Middle frontal gyrus (tissue), 1 donor: ENCODE data around the gene SGMS1.
A peak's percentile ranks its signal among the peaks of the same experiment; 100 is the strongest.
"Not testable (repeated sequence)": the region's sequence is repeated elsewhere in the genome, so short reads cannot be mapped to it uniquely, and the experiment has no call there.

Experiments
- DNase-seq: peaks from one replicate; pipeline ENCODE4 v3.0.0-alpha.2; 2015; ENCODE audit warnings: low spot score; ENCODE audit errors: extremely low spot score

Gene SGMS1

DNA sequence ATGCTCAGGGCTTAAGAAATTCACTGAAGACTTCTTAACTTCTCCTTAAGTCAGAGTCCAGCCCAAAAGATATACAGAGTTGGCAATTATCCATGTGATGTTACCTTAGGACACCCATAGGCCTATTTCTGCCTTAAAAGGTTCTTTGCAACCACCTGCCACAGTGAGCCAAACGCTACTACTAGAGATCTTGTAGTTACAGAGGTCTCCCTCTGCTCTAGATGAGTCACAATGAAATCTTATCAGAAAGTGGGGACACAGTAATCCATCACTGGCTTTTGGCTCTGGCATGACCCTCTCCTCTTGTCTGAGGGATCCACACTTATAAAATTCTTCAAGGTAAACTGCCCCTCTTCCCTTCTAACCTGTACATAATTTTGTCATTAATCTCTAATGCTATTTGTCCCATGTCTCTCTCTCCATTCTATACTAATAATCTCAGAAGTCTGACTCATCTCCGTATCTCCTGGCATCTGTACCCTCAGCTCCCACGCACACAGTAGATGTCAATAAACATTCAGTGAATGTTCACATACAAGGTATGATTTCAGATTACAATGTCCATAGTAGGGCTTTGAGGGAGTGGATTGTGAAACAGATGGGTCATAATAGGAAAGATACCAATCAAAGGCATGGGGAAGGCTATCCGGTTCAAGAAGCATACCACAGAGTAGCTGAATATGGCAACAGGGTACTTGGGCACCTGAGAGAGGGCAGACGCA is 112.1 kb downstream of the SGMS1 start:
- no peak for DNase-seq

DNA sequence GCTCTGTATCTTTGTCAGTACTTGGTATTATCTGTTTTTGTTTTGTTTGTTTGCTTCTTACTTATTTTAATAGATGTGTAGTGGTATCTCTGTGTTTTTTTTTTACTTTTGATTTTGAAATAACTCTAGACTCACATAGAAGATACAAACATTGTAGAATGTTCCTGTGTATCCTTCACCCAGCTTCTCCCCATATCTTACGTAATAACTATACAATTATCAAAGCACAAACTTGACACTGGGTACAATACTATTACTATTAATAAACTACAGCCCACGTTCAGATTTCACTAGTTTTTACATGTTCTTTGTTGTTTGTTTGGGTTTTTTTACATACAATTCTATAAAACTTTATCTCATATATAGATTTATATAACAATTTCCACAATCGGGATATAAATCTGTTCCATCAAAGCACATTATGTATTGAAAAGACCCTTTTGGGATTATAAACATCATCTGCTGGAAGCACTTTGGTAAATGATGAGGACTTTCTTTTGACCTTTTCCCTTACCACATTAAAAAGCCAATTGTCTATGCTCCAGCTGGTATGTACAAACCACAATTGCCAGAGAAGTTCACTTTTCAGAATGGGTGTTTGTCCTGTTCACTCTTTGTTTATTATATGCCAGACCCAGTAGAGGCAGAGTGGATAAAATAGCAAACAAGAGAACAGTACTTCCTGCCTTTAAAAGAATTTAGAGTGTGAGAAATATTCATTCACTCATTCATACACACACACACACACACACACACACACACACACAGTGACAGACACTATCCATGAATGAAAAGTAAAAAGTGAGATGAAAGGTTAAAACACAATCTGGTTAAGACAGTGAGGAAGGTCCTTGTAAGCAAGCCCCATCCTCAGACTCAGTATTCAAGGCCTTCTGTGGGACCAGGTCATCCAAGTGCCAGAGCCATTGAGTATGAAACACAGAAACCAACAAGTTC is 113.0 kb downstream of the SGMS1 start:
- no peak for DNase-seq

DNA sequence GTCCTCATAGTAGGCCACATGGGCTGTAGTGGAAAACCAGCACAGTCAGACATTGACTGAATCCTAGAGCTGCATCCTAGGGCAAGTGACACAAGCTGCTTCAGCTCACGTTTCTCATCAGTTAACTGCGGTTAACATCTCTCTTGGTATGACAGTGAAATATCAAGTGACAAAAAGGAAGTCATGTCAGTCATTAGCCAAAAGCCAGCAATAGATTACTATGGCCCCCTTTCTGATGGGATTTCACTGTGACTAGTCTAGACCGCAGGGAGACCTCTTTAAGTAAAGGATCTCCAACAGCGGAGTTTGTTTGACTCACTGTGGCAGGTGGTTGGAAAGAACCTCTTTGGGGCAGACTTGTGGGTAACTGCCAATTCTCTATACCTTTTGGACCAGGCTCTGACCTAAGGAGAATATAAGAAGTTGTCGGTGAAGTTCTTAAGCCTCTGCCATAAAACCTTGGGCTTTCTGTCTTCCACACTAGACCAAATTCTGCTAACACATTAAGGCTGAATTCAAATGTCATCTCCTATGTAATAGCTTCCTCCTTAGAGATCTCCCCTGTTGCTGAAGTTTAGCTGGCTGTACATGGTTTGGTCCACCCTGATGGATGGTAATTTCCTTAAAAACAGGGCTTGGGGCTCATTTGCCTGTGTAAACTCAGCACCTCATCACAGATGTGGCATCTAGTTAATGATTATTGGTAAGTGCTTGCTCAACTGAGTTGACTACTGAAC is 115.3 kb downstream of the SGMS1 start:
- DNase-seq = no peak

GRCh38 chr10:50506861-50507573 is 116.7 kb downstream of the SGMS1 start:
- DNase-seq = peak; percentile 82

GRCh38 chr10:50504389-50504788 is 119.4 kb downstream of the SGMS1 start:
- DNase-seq = no peak

DNA sequence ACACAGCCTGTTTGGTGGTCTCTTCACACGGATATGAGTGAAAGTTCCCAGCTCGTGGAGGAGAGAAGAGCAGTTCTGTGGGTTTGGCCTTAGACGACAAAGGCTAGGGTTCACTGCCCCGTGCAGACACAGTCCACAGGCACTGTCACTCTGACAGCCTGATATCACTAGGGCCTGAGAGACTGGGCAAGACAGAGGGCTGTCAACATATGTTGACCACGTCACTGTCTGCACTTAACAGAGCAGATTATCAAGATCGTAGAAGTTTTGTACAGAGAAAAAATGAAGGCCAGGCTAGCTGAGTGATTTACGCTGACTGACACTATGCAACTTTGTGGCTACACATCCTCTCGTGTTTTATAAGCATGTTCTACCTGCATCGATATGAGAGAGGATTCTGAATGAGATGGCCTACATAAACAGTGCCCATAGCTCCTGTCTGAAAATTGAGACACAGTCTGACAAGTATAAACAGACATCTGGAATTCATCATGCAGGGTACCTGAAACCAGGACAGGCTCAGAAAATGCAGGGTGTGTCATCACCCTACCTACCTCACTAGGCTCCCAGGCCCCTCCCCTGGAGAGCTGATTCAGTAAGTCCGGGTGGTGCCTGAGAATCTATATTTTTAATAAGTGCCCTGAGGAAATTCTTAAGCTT is 120.0 kb downstream of the SGMS1 start:
- no peak for DNase-seq

- not testable (repeated sequence) for DNase-seq
Observed at GRCh38 chr10:50503156-50503555, 120.6 kb downstream of the SGMS1 start.

DNA sequence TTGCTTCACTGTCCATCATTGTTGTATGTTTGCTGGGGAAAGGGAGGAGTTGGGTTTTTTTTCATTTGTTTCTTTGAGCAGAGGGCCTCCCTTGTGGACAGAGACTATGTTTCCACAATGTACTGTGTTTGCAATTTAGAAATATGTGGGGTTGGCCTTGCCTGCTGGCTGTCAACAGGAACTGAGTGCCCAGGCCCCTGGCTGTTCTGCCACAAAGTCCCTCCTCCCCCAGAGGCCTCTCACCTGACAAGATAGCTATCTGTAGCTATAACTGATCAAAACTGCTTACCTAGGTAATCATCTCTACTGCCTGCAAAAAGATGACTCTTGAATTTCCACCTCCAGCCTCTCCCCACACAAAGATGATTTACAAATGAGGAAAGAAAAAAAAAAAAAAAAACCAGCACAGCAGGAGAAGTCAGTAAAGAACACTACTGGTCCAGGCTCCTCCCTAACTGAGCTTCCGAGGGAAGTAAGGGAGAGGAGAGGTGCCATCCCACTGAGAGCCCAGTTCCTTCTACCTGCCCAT is 121.8 kb downstream of the SGMS1 start:
- no peak for DNase-seq

GRCh38 chr10:50501478-50501877 is 122.3 kb downstream of the SGMS1 start:
- no peak for DNase-seq

DNA sequence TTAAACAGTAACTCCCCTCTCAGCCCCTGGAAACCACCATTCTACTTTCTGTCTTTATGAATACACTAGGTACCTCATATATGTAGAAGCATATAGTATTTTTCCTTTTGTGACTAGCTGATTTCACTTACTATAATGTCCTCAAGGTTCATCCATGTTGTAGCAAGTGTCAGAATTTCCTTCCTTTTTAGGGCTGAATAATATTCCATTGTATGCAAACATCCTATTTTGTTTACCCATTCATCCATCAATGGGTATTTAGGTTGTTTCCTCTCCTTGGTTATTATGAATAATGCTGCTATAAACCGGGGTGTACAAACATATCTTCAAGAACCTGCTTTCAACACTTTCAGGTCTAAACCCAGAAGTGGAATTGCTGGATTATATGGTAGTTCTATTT is 125.3 kb downstream of the SGMS1 start:
- DNase-seq = no peak

DNA sequence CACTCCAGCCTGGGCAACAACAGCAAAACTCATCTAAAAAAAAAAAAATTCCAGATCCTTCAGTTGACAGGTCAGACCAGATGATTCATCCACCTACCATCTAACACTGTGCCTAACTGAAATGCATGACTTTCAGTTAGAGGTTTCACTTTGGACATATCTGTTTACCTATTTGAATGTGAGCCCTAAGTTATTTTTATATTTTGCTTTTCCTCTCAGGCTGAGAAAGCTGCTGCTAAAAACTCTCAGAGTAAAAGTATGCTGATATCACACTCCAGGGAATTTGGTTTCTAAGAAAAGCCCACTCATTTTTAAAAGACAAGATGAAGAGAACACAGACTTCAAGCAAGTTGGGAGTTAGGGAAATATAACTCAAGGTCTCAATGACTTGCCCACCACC is 126.0 kb downstream of the SGMS1 start:
- DNase-seq = no peak

DNA sequence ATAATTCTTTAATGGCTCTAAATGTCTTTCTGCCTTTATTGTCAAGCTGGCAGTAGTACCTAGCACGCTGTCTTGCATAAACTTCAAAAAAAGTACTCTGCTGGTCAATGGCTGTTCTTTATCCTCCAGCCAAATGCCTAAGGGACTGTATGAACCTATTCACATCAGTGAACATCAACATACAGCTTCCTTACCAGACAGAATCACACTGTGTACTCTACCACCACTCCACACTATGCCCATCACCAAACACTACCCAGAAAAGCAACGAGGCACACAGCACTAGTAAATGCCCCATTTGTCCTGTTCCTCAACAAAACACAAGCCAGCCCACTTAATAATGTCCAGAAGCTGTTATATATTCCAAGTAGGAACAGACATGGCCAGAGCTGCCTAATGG is 127.5 kb downstream of the SGMS1 start:
- no peak for DNase-seq

DNA sequence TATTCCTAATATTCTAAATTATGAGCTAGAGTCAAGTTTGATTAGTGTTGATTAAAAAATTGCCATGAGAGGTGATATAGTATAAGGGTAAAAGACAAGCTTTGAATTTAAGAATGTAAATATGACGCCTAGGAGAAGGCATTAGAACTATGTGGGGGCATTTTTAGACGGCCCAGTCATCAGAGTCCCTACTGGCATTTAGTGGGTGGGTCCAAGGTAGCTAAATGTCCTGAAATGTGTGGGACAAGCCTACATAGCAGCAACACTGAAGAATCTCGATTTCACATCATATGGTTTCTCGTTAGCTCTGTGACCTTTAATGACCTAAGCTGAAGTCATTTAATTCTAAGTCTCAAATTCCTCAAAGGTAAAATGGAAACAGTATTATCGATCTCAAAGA is 133.5 kb downstream of the SGMS1 start:
- no peak for DNase-seq

DNA sequence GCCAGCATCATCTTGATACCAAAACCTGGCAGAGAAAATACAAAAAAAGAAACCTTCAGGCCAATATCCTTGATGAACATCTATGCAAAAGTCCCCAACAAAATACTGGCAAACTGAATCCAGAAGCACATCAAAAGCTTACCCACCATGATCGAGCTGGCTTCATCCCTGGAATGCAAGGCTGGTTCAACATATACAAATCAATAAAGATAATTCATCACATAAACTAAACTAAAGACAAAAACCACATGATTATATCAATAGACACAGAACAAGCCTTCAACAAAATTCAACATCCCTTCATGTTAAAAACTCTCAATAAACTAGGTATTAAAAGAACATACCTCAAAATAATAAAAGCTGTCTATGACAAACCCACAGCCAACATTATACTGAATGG is 139.2 kb downstream of the SGMS1 start:
- not testable (repeated sequence) for DNase-seq

GRCh38 chr10:50480054-50481007 is 143.4 kb downstream of the SGMS1 start:
- no peak for DNase-seq

GRCh38 chr10:50477287-50478203 is 146.2 kb downstream of the SGMS1 start:
- DNase-seq = no peak

- no peak for DNase-seq
Observed at GRCh38 chr10:50473756-50474155, 150.0 kb downstream of the SGMS1 start.

GRCh38 chr10:50472914-50473313 is 150.8 kb downstream of the SGMS1 start:
- no peak for DNase-seq
